ENCODE data around the gene PRLR. TPM values are rescaled to one million over a fixed set of nuclear protein-coding genes. Genes with fewer than 3 reads are reported as not detected.

The PRLR gene
- total and polyA plus RNA-seq, 4 donors, result 3.5 to 44.5 (median 14.3) TPM

- no peak for TF ChIP-seq CTCF (IDR thresholded peaks at IDR 0.05; ENCODE audit: low read depth, low read length, missing input control)
- no peak for TF ChIP-seq FOXA2 (IDR thresholded peaks at IDR 0.05)
- TF ChIP-seq SP1 (IDR thresholded peaks at IDR 0.05), result no peak
- no peak for TF ChIP-seq FOXA1 (IDR thresholded peaks at IDR 0.05)
- no peak for TF ChIP-seq REST (IDR thresholded peaks at IDR 0.05)
- TF ChIP-seq RXRA (IDR thresholded peaks at IDR 0.05), result no peak
- TF ChIP-seq HNF4A (conservative IDR thresholded peaks at IDR 0.05), result no peak
- TF ChIP-seq, protein P1, sequence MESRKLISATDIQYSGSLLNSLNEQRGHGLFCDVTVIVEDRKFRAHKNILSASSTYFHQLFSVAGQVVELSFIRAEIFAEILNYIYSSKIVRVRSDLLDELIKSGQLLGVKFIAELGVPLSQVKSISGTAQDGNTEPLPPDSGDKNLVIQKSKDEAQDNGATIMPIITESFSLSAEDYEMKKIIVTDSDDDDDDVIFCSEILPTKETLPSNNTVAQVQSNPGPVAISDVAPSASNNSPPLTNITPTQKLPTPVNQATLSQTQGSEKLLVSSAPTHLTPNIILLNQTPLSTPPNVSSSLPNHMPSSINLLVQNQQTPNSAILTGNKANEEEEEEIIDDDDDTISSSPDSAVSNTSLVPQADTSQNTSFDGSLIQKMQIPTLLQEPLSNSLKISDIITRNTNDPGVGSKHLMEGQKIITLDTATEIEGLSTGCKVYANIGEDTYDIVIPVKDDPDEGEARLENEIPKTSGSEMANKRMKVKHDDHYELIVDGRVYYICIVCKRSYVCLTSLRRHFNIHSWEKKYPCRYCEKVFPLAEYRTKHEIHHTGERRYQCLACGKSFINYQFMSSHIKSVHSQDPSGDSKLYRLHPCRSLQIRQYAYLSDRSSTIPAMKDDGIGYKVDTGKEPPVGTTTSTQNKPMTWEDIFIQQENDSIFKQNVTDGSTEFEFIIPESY (IDR thresholded peaks at IDR 0.05), result no peak
- no peak for TF ChIP-seq EGR1 (IDR thresholded peaks at IDR 0.05; ENCODE audit: low read depth in 2 of 2)
- TF ChIP-seq, protein P2, sequence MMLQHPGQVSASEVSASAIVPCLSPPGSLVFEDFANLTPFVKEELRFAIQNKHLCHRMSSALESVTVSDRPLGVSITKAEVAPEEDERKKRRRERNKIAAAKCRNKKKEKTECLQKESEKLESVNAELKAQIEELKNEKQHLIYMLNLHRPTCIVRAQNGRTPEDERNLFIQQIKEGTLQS (IDR thresholded peaks at IDR 0.05), result no peak
- TF ChIP-seq, protein P3, sequence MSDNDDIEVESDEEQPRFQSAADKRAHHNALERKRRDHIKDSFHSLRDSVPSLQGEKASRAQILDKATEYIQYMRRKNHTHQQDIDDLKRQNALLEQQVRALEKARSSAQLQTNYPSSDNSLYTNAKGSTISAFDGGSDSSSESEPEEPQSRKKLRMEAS (IDR thresholded peaks at IDR 0.05), result no peak
- no peak for TF ChIP-seq JUND (IDR thresholded peaks at IDR 0.05)
- TF ChIP-seq YY1 (IDR thresholded peaks at IDR 0.05), result no peak
- TF ChIP-seq RAD21 (IDR thresholded peaks at IDR 0.05), result no peak
- no peak for TF ChIP-seq GABPA (IDR thresholded peaks at IDR 0.05 in 1 of 2, conservative IDR thresholded peaks at IDR 0.05 in 1 of 2)
- TF ChIP-seq HNF4G (IDR thresholded peaks at IDR 0.05), result no peak
- TF ChIP-seq NR2F2 (IDR thresholded peaks at IDR 0.05), result no peak
- TF ChIP-seq TAF1 (conservative IDR thresholded peaks at IDR 0.05), result no peak
- Histone ChIP-seq H3K27me3 (ENCODE audit: control insufficient read depth in 4 of 4, insufficient read depth in 4 of 4, low read length in 3 of 4) (no peaks in the 10 kb centered on the region), H3K4me3 (ENCODE audit: low read depth in 1 of 3, low read length in 3 of 3) (no peak overlapping the region), H3K4me1 (ENCODE audit: control insufficient read depth in 4 of 4, insufficient read depth in 4 of 4, low read length in 3 of 4) (peaks cover 3 to 16% (median 16%) of the 10 kb centered on the region in 4 donors), H3K27ac (ENCODE audit: low read depth in 1 of 2, low read length in 2 of 2) (no peak overlapping the region), H3K9me3 (ENCODE audit: control insufficient read depth in 4 of 4, low read length in 3 of 4) (no peaks in the 10 kb centered on the region), H3K36me3 (ENCODE audit: control insufficient read depth in 4 of 4, insufficient read depth in 3 of 4, low read depth in 1 of 4, low read length in 3 of 4) (no peaks in the 10 kb centered on the region), H3K9ac (ENCODE audit: low read depth in 1 of 2, low read length in 2 of 2) (no peak overlapping the region)
- WGBS, result 73% methylated on average over 12 of the region's 12 CpGs
- no peak for DNase-seq (ENCODE audit: low spot score)
Measured at GRCh38 chr5:35194635-35195471, 35.4 kb downstream of the PRLR start.

Measured in liver (tissue), 9 donors.